ENCODE data around the gene SAFB. TPM values are rescaled to one million over a fixed set of nuclear protein-coding genes. Genes with fewer than 3 reads are reported as not detected.

SAFB gene
- total RNA-seq, 1 experiment from 2014 or later, result 171 TPM

DNA sequence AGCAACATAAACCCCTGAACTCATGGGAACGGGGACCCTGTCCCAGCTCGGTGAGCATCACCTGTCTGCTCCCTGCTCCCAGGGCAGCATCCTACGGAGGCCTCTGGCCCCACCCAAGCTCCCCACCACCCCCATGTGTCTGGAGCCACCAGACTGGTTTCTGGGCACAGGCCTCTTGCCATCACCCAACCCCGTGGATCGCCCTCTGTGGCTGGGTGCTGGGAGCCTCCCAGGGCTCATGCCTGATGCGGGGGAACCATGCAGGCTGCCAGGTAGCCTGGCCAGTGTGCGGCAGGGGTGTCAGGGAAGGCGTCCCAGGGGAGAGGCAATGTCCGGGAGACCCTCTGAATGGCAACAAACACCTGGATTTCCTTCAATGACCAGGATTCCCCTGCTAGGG lies 54.7 kb downstream of the SAFB start:
- no peak for TF ChIP-seq EZH2 (IDR thresholded peaks at IDR 0.05; ENCODE audit: borderline replicate concordance, low read depth, low read length, poor library complexity, severe bottlenecking)
- TF ChIP-seq, protein P1, sequence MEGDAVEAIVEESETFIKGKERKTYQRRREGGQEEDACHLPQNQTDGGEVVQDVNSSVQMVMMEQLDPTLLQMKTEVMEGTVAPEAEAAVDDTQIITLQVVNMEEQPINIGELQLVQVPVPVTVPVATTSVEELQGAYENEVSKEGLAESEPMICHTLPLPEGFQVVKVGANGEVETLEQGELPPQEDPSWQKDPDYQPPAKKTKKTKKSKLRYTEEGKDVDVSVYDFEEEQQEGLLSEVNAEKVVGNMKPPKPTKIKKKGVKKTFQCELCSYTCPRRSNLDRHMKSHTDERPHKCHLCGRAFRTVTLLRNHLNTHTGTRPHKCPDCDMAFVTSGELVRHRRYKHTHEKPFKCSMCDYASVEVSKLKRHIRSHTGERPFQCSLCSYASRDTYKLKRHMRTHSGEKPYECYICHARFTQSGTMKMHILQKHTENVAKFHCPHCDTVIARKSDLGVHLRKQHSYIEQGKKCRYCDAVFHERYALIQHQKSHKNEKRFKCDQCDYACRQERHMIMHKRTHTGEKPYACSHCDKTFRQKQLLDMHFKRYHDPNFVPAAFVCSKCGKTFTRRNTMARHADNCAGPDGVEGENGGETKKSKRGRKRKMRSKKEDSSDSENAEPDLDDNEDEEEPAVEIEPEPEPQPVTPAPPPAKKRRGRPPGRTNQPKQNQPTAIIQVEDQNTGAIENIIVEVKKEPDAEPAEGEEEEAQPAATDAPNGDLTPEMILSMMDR (conservative IDR thresholded peaks at IDR 0.05; ENCODE audit: low read depth, low read length), result no peak
- intact Hi-C loops (cut with micrococcal nuclease; ENCODE audit: unreplicated experiment), result no loop called here
- H3K4me1 ChIP-seq (ENCODE audit: insufficient read depth, low read length, poor library complexity, severe bottlenecking), result no peaks in the 10 kb centered on the region
- no peak for DNase-seq (ENCODE audit: low spot score)
- H3K9me3 ChIP-seq (ENCODE audit: low read depth, low read length, poor library complexity, severe bottlenecking), result no peaks in the 10 kb centered on the region
- POLR2A ChIA-PET (ENCODE audit: low non-redundant PET), result no interaction called here
- BruUV-seq (replicated peaks), result no TSS peak
- H3K27ac ChIP-seq (ENCODE audit: low read depth, low read length, poor library complexity, severe bottlenecking), result no peak overlapping the region
- no peaks in the 10 kb centered on the region for H3K36me3 ChIP-seq (ENCODE audit: insufficient read depth, low read length, poor library complexity, severe bottlenecking)
- no peak overlapping the region for H3K4me3 ChIP-seq (ENCODE audit: low read depth, low read length, poor library complexity, severe bottlenecking)
- CTCF ChIA-PET, result no interaction called here
- no peaks in the 10 kb centered on the region for H3K27me3 ChIP-seq (replicated peaks; ENCODE audit: insufficient read depth, low read depth, low read length, poor library complexity)

DNA sequence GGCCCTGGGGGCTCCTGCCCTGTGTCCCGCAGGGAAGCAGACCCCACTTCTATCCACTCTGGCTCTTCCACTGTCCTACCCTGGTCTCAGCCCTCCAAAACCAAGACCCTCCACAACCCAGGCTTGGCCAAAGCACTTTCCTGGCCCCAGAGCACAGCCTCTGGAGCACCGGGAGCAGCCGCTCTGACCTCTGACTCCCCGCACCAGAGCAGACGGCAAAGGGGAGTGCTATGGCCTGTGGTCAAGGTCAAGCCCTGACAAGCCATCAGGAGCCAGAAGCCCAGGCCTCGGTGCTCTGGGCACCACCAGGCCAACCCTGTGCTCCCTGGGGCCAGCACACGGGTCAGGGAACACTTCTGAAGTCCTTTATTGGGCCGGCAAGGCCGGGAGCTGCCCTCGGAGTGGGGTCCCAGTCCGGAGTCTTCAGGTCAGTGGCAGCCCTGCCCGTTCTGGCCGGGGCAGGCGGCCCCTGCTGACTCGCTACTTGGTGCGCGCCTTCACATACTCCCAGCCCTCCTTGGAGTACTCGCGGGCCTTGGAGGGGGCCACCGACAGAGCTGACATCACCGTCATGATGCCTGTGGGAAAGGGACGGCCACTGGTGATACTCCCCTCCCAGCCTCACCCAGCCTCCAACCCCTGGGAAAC lies 55.3 kb downstream of the SAFB start:
- ChIA-PET CTCF (no interaction called here), POLR2A (ENCODE audit: low non-redundant PET) (no interaction called here)
- Histone ChIP-seq H3K27me3 (replicated peaks; ENCODE audit: insufficient read depth, low read depth, low read length, poor library complexity) (no peaks in the 10 kb centered on the region), H3K9me3 (ENCODE audit: low read depth, low read length, poor library complexity, severe bottlenecking) (no peaks in the 10 kb centered on the region), H3K36me3 (ENCODE audit: insufficient read depth, low read length, poor library complexity, severe bottlenecking) (no peaks in the 10 kb centered on the region), H3K27ac (ENCODE audit: low read depth, low read length, poor library complexity, severe bottlenecking) (no peak overlapping the region), H3K4me1 (ENCODE audit: insufficient read depth, low read length, poor library complexity, severe bottlenecking) (no peaks in the 10 kb centered on the region), H3K4me3 (ENCODE audit: low read depth, low read length, poor library complexity, severe bottlenecking) (no peak overlapping the region)
- no TSS peak for BruUV-seq (replicated peaks)
- no peak for DNase-seq (ENCODE audit: low spot score)
- TF ChIP-seq, protein P1 (conservative IDR thresholded peaks at IDR 0.05; ENCODE audit: low read depth, low read length), result no peak
- no peak for TF ChIP-seq EZH2 (IDR thresholded peaks at IDR 0.05; ENCODE audit: borderline replicate concordance, low read depth, low read length, poor library complexity, severe bottlenecking)
- intact Hi-C loops (cut with micrococcal nuclease; ENCODE audit: unreplicated experiment), result no loop called here

DNA sequence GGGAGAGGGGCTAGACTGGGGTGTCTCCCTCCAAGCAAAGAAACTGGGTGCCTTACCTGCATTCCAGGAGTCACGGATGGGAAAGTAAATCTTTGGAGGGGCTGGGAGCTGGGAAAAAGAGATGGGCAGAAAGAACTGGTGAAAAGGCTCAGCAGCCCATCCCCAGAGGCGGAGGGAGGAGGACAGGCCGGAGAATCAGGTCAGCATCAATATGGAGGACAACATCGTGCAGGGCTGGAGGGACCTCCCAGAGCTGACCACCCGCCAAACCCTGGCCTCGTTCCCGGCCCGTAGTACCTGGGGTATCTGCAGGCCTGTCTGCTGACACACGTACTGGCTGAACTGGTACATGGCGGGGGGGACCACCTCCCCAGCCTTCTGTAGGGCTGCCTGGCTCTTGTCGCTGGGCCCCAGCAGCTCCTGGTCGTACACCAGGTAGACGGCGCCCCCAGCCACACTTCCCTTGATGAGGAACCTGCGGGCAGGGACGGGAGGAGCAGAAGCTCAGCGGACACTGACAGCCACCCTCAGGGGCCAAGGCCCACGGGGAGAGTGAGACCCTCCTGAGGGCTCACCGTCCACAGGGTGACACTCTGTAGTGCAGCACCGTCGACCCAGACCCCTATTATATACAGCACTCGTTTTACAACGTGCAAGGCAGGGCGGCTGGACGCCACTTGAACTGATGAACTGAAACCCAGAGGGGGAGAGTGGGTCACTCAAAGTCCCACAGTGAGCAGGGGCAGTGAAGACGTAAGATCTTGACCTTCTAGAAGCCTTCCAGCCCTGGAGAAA lies 56.6 kb downstream of the SAFB start:
- no peaks in the 10 kb centered on the region for H3K9me3 ChIP-seq (ENCODE audit: low read depth, low read length, poor library complexity, severe bottlenecking)
- no peak for TF ChIP-seq EZH2 (IDR thresholded peaks at IDR 0.05; ENCODE audit: borderline replicate concordance, low read depth, low read length, poor library complexity, severe bottlenecking)
- TF ChIP-seq, protein P1 (conservative IDR thresholded peaks at IDR 0.05; ENCODE audit: low read depth, low read length), result no peak
- DNase-seq (ENCODE audit: low spot score), result no peak
- H3K4me1 ChIP-seq (ENCODE audit: insufficient read depth, low read length, poor library complexity, severe bottlenecking), result no peaks in the 10 kb centered on the region
- intact Hi-C loops (cut with micrococcal nuclease; ENCODE audit: unreplicated experiment), result no loop called here
- no peaks in the 10 kb centered on the region for H3K27me3 ChIP-seq (replicated peaks; ENCODE audit: insufficient read depth, low read depth, low read length, poor library complexity)
- H3K36me3 ChIP-seq (ENCODE audit: insufficient read depth, low read length, poor library complexity, severe bottlenecking), result no peaks in the 10 kb centered on the region
- BruUV-seq (replicated peaks), result no TSS peak
- ChIA-PET POLR2A (ENCODE audit: low non-redundant PET) (no interaction called here), CTCF (no interaction called here)
- H3K4me3 ChIP-seq (ENCODE audit: low read depth, low read length, poor library complexity, severe bottlenecking), result peak overlapping the region; percentile 91
- H3K27ac ChIP-seq (ENCODE audit: low read depth, low read length, poor library complexity, severe bottlenecking), result peak overlapping the region; percentile 87

Measured in A673 (cell line).